OCI-LY3 (cell line): ENCODE results near the gene NR6A1.

Source experiments
- H2AFZ ChIP-seq: fragments of 200-600, 300-600 bp; shearing (Covaris generic); 2 replicates; pipeline ENCODE4 v1.6.0; 2014; ENCODE audit warnings: antibody characterized with exemption, low read depth, low read length
- H3K27ac ChIP-seq: fragments of 200-600, 300-600 bp; sonication (generic); 2 replicates; pipeline ENCODE4 v1.5.1; 2014; ENCODE audit warnings: mild to moderate bottlenecking, low read length, moderate library complexity, mixed read lengths
- H3K27me3 ChIP-seq: fragments of 200-600, 300-600 bp; sonication (generic); 2 replicates; pipeline ENCODE4 v1.6.1; 2014; ENCODE audit warnings: low read depth, low read length, mixed read lengths
- H3K36me3 ChIP-seq: fragments of 200-600, 300-600 bp; sonication (generic); replicated peaks from 2 replicates; pipeline ENCODE3; 2014; ENCODE audit warnings: low read depth, low read length, mixed read lengths
- H3K4me1 ChIP-seq: fragments of 300-600, 200-600 bp; sonication (generic); 2 replicates; pipeline ENCODE4 v1.6.1; 2014; ENCODE audit warnings: low read length, mixed read lengths
- H3K4me2 ChIP-seq: fragments of 200-600, 300-600 bp; sonication (generic); 2 replicates; pipeline ENCODE4 v1.6.1; 2014; ENCODE audit warnings: low read length, mixed read lengths
- H3K4me3 ChIP-seq: fragments of 300-600, 200-600 bp; sonication (generic); 2 replicates; pipeline ENCODE4 v1.5.1; 2014; ENCODE audit warnings: antibody characterized with exemption, mild to moderate bottlenecking, low read length, moderate library complexity
- H3K79me2 ChIP-seq: fragments of 300-600, 200-600 bp; shearing (Covaris generic); 2 replicates; pipeline ENCODE4 v1.6.1; 2014; ENCODE audit warnings: mild to moderate bottlenecking, low read length, mixed read lengths
- H3K9ac ChIP-seq: fragments of 300-600, 200-600 bp; shearing (Covaris generic); 2 replicates; pipeline ENCODE4 v1.6.0; 2014; ENCODE audit warnings: mild to moderate bottlenecking, low read length, moderate library complexity
- H3K9me3 ChIP-seq: fragments of 200-600, 300-600 bp; shearing (Covaris generic); 2 replicates; pipeline ENCODE4 v1.6.1; 2014; ENCODE audit warnings: low read length, mixed read lengths; ENCODE audit not compliant: insufficient read depth
- H4K20me1 ChIP-seq: fragments of 200-600, 300-600 bp; sonication (generic); 2 replicates; pipeline ENCODE4 v1.6.1; 2016; ENCODE audit warnings: low read length, mixed read lengths; ENCODE audit not compliant: insufficient read depth
- EZH2phosphoT487 ChIP-seq: fragments of 200-600 bp; shearing (Covaris generic); IDR thresholded peaks from 2 replicates; pipeline ENCODE4 v1.6.1; 2018; ENCODE audit warnings: antibody characterized with exemption, mixed run types, low read depth
- TF ChIP-seq, protein P1 (sequence below): fragments of 200-600, 300-600 bp; sonication (generic); IDR thresholded peaks from 2 replicates; pipeline ENCODE4 v1.5.1; 2014; ENCODE audit warnings: antibody characterized with exemption, low read length, low read depth

The NR6A1 gene

DNA sequence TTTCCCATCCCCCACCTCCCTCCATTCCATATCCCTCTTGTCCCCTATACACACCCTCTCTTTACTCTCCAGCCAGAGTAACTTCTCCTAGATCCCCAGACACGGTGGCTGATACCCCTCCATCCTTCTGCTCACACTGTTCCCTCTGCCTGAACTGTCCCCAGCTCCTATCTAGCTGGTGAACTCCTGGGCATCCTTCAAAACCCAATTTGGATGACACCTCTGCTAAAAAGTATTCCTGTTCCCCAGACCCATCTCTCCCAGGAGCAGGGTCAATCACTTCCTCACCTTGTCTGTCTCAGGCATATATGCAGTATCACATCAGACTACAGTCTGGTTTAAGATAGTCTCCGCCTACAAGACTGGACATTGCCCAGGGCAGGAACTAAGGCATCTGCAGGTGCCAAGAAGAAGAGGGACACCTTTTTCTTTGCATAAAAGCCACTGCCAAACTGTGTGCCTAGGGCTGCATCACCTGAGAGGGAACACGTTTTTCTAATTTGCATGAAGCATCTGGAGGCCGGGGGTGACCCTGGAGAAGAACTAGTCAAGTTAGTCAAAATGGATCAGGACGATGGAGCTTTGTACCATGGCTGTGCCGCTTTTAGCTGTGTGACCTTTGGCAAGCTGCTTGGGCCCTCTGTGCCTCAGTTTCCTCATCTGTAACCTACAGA is 291.0 kb downstream of the NR6A1 start:
- H3K27me3 ChIP-seq, result no peaks in the 10 kb centered on the region
- H3K9ac ChIP-seq, result peak overlapping the region; percentile 13; the same call in 1 of the 2 replicates
- H3K4me1 ChIP-seq, result peaks cover 14% of the 10 kb centered on the region
- peak overlapping the region; percentile 67 for H3K4me2 ChIP-seq
- no peak overlapping the region for H3K27ac ChIP-seq
- peak overlapping the region; percentile 31; the same call in 1 of the 2 replicates for H3K4me3 ChIP-seq
- H4K20me1 ChIP-seq, result no peaks in the 10 kb centered on the region
- H2AFZ ChIP-seq, result peak overlapping the region; percentile 96
- TF ChIP-seq EZH2phosphoT487, result no peak
- TF ChIP-seq, protein P1, sequence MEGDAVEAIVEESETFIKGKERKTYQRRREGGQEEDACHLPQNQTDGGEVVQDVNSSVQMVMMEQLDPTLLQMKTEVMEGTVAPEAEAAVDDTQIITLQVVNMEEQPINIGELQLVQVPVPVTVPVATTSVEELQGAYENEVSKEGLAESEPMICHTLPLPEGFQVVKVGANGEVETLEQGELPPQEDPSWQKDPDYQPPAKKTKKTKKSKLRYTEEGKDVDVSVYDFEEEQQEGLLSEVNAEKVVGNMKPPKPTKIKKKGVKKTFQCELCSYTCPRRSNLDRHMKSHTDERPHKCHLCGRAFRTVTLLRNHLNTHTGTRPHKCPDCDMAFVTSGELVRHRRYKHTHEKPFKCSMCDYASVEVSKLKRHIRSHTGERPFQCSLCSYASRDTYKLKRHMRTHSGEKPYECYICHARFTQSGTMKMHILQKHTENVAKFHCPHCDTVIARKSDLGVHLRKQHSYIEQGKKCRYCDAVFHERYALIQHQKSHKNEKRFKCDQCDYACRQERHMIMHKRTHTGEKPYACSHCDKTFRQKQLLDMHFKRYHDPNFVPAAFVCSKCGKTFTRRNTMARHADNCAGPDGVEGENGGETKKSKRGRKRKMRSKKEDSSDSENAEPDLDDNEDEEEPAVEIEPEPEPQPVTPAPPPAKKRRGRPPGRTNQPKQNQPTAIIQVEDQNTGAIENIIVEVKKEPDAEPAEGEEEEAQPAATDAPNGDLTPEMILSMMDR, result no peak
- no peaks in the 10 kb centered on the region for H3K79me2 ChIP-seq
- H3K9me3 ChIP-seq, result no peaks in the 10 kb centered on the region
- H3K36me3 ChIP-seq, result no peaks in the 10 kb centered on the region

DNA sequence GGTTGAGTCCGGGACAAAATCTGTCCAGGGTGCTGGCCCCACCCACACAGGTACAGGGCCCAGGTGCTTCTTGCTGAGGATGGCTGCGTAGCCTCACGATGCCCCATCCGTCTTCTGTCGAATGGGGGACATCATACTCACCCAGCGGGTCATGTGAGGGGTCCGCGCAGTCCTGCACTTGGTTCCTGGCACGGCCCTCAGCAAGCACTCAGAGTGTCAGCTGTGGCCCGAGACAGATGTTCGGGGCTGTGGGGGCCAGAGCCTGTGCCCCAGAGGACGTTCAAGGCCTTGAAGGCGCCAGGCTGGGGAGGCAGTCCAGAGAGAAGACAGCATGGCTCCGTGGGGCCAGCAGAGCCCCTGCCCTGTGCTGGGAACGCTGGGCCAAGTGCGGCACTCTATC is 291.7 kb downstream of the NR6A1 start:
- Histone ChIP-seq H2AFZ (no peak overlapping the region), H3K27ac (no peak overlapping the region), H3K9me3 (no peaks in the 10 kb centered on the region), H3K27me3 (no peaks in the 10 kb centered on the region), H3K9ac (no peak overlapping the region), H3K4me2 (no peak overlapping the region), H4K20me1 (no peaks in the 10 kb centered on the region), H3K79me2 (no peaks in the 10 kb centered on the region), H3K36me3 (no peaks in the 10 kb centered on the region), H3K4me1 (peaks cover 14% of the 10 kb centered on the region), H3K4me3 (no peak overlapping the region)
- TF ChIP-seq, protein P1, result no peak
- TF ChIP-seq EZH2phosphoT487, result no peak

DNA sequence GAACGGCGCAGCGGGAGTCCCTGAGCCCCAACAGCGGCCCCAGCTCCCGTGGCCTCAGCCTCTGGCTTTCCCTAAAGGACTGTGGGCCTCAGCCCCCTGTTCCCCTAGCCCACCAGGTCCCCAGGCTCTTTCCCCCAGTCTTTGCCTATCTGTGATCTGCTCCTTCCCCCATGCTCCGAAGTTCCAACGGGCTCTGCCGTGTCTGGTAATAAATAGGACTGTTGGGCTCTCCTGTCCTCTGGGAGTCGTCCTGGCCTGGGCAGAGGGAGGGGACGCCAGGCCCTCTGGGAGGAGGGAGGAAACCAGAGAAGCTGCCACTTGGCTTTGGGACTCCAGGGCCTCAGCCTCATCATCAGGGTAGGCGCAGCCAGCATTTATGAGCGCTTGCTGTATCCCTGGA is 292.8 kb downstream of the NR6A1 start:
- Histone ChIP-seq H4K20me1 (no peaks in the 10 kb centered on the region), H3K36me3 (no peaks in the 10 kb centered on the region), H3K4me1 (peaks cover 14% of the 10 kb centered on the region), H3K4me2 (no peak overlapping the region), H2AFZ (no peak overlapping the region), H3K9me3 (no peaks in the 10 kb centered on the region), H3K79me2 (no peaks in the 10 kb centered on the region), H3K9ac (no peak overlapping the region), H3K4me3 (no peak overlapping the region), H3K27me3 (no peaks in the 10 kb centered on the region), H3K27ac (no peak overlapping the region)
- TF ChIP-seq, protein P1, result no peak
- TF ChIP-seq EZH2phosphoT487, result no peak

DNA sequence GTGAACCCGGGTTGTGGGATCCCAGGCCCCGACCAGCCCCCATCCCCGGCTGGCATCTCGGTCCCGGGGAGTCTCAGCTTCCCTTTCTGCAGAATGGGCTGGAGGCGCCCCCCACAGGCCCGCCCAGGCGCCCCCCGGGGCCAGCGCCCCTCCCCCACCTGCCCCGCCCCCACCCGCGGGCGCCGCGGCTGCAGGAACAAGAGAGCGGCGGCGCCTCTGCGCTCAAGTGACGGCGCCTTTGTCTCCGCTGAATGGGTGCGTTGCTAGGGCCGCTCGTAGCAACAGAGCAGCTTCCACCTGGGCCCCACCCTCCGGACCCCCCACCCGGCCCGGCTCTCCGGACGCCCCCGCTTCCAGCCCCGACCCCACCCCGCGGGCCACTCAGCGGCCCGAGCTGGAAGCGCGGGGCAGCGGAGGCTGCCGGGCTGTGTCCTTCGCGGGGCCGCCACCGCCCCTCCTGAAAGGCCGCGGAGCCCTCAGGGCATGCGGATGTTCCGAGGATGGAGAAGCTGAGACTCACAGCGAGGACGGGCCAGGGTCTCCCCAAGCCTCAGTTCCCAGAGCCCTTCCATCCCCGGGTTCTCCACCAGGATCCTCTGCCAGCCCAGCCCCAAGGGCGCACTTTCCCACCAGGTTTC is 293.3 kb downstream of the NR6A1 start:
- H3K4me3 ChIP-seq, result no peak overlapping the region

More for the DNA sequence above, 293.3 kb downstream of the NR6A1 start:
- H3K27ac ChIP-seq, result no peak overlapping the region
- H2AFZ ChIP-seq, result no peak overlapping the region
- no peaks in the 10 kb centered on the region for H3K9me3 ChIP-seq
- no peaks in the 10 kb centered on the region for H3K79me2 ChIP-seq
- no peaks in the 10 kb centered on the region for H3K27me3 ChIP-seq
- no peaks in the 10 kb centered on the region for H3K36me3 ChIP-seq
- H3K4me2 ChIP-seq, result no peak overlapping the region
- no peak overlapping the region for H3K9ac ChIP-seq
- peaks cover 14% of the 10 kb centered on the region for H3K4me1 ChIP-seq
- H4K20me1 ChIP-seq, result no peaks in the 10 kb centered on the region
- TF ChIP-seq, protein P1, result no peak
- TF ChIP-seq EZH2phosphoT487, result no peak
